EH (cell line): ENCODE data around the gene SERP2.

ENCODE experiments used
- DNase-seq: peaks from one replicate; pipeline ENCODE4 v3.0.0-alpha.2; 2015; ENCODE audit warnings: low read depth

The SERP2 gene

DNA sequence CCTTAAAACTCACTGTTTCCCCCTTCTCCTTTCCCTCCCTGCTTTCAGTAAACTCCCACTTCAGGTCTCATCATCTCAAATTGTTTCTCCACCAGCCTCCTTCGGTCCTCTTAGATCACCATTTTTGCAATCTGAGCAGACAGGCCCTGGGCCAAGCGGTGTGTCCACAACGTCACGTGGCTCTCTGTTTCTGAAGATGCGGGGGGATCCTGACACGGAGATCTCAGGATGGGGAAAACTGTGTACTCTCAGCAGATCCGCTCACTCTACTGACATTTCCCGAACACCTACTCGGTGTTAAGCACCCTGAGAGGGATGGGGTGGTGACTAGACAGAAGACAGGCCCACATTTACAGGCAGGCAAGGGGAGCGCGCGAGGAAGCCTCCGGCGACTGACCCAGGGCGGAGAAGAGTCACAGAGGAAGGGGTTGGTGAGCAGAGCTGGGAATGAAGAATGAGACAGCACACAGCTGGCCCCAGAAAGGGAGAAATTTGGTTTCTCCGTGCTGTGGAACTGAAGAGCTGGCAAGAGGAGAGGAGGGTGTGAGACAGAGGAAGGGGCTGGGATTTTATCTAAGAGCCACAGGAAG, 38.8 kb downstream of the SERP2 start:
- no peak for DNase-seq

DNA sequence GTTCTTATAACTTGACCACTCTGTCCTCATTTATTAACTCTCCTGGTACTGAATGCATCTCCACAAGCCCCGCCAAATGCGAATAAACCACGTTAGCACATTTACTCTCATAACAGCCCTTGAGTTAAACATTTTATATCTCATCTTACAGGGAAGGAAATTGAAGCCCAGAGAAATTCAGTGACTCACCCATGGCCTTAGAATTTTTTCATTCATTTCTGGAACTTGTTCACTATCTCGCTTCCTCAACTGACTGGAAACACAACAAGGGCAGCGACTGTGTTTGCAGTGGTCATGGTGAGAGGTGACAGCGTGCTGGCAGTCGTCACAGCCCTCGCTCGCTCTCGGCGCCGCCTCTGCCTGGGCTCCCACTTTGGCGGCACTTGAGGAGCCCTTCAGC, 39.5 kb downstream of the SERP2 start:
- no peak for DNase-seq

- no peak for DNase-seq
Observed at GRCh38 chr13:44414716-44415115, 41.1 kb downstream of the SERP2 start.

- DNase-seq: no peak
Observed at GRCh38 chr13:44415815-44416214, 42.2 kb downstream of the SERP2 start.

GRCh38 chr13:44416301-44416700, 42.7 kb downstream of the SERP2 start:
- DNase-seq: no peak

DNA sequence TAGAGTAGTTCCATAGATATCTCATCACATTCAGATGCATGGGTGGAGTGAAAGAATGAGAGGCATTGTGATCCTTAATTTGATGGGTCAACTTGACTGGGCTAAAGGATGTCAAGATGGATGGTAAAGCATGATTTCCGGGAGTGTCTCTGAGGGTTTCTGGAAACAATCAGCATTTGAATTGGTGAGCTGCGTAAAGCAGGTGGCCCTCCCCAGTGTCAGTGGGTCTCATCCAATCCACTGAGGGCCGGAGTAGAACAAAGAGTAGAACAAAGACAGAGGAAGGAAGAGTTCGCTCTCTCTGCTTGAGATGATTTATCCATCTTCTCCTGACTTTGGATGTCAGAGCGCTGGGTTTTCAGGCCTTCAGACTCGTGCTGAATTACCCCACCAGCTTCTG, 43.1 kb downstream of the SERP2 start:
- no peak for DNase-seq

DNA sequence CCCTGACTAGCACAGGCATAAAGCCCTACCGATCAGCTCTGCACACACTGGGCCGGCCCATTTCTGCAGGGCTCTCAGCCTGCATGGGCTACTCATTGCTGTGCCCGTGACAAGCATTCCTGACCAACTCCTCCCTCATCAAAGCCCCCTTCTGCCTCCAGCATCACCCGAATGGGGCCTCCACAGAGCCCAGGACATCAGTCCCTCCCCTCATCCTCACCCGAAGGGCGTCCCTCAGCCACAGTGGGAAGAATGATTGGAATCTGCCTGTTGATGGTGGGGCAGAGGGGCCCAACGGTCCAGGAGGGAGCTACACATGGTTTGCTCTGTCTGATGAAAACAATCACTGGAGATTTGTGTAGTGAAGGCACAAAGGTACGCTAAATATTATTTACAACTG, 43.8 kb downstream of the SERP2 start:
- no peak for DNase-seq

DNA sequence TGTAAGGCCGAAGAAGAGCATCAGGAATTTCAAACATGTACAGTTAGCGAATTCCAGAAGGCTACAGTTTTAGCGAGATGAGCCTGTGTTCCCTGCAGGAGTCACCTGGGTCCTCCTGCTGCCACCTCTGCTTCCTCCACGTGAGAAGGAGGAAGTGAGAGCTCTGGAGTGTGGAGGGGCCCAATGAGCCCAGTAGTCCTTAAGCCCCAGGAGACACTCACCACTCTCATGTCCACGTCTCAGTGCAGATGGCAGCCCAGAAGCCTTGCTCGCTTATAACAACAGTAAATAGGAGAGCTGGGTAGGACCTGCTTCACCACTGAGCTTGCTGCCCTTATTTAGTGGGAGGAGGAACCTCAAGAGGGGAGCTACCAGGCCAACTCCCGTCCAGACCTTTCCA, 44.3 kb downstream of the SERP2 start:
- DNase-seq: no peak

DNA sequence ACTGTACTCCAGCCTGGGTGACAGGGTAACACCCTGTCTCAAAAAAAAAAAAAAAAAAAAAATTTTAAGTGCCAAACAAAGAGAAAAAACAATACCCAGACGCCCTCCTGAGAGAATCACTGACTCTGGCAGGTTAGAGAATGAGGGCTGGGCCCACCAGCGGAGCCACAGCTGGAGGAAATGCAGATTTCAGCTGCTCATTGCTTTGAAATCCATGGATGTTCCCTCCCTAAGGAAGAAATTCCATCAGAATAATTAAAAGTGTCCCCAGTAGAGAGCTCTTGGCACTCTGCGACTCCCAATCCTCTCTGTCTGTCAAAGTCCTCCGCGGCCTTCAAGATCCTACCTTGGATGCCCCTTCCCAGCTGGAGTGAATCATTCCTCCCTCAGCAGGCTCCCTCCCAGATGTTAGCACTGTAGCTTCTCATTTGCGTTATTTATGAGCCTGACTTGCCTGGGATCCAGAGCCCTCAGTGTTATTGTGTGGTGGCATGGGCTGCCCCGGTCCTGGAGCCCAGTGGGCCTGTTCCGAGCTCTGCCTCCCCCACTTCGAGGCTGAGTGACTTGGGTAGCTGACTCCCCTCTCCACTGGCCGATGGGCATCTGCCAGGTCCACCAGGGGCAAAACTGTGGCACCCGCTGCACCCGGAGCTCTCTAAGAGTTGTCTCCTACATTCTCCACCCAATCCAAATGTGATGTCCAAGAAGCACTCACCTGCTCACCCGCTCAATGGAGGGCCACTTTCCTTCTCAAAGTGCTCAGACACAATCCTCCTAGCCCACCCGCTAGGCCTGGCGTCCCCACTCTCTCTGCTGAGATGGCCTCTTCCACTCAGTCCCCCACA, 47.0 kb downstream of the SERP2 start:
- no peak for DNase-seq

DNA sequence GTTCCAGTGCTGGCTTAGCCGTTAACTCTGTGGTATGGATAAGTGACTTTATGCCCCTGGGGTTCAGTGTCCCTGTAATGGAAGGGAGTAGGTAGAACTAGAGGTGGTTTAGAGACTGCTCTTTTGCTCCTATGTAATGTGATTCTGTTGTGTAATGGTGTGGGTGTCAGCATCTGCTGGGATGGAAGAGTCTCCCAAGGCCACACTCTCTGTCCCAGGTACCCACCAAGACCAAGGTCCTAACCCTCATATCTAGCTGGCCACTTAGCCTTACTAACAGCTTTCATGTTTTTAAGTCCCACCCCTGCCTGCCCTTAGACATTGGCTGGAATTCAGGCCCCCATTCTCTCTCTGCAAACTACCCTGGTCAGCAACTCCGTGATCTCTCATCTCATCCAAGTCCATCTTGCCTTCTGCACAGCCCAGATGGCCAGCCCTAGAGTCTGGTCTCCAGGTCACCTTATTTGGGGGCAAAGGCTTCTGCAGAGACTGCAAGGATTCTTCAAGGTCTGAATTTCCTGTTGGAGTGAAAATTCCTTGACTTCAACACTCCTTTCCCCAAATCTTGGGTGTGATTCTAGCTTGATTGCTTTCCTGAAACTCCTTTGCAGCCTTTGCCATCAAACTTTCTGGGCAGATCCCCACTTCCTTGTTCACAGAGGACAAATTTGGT, 48.4 kb downstream of the SERP2 start:
- DNase-seq: no peak

- no peak for DNase-seq
Observed at GRCh38 chr13:44422755-44423643, 49.4 kb downstream of the SERP2 start.

- no peak for DNase-seq
Observed at GRCh38 chr13:44423824-44424223, 50.2 kb downstream of the SERP2 start.

DNA sequence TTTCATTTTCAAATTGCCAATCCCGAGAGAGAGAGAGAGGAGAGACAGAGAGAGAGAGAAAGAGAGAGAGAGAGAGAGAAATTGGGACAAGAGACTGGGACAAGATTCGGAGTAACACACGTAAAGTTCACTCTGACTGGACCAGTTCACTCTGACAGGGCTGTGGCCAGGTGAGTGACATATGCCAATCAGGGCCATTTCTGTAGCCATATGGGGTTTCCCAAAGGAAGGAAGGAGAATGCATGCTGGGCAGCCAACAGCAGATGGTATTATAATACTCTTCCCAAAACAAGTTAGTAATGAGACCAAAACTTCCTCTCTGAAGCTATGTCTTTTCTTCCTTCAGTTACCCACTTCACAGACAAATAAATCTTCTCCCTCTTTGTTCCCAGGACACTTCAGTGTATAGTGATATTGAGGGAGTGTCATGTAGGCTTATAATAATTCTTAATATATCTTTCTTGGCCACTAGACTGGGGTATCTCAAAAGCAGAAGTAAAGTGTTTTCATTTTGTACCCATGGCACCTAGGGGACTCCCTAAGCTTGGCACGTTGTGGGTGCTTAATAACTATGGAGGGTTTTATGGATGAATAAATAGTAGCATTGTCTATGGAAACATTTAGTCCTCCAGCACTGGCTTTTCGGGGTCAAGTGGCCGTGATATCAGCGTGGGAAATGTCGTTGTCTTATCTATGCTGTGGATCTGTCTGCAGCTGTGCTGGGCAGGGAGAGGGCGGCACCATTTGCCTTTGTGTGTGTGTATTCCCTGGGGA, 51.6 kb downstream of the SERP2 start:
- DNase-seq: no peak

GRCh38 chr13:44425815-44426078, 52.1 kb downstream of the SERP2 start:
- no peak for DNase-seq

DNA sequence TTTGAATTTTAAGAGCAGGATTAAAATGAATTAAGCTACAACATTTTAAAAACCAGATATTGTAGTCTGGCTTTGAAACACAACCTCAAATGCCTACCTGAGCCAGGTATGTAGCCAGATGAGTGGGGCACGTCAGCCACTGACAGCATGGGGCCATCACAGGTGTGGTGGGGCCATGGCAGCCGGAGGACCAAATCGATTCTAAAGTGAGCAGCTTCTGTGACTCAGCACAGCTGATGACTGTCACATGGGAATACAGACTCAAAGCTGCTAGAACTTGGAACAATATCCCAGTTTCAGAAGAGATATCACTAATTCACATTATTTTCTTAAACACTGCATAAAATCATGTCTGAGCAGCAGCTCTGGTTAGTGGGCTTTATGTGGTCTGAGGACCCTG, 52.8 kb downstream of the SERP2 start:
- no peak for DNase-seq

GRCh38 chr13:44429311-44429710, 55.7 kb downstream of the SERP2 start:
- no peak for DNase-seq

DNA sequence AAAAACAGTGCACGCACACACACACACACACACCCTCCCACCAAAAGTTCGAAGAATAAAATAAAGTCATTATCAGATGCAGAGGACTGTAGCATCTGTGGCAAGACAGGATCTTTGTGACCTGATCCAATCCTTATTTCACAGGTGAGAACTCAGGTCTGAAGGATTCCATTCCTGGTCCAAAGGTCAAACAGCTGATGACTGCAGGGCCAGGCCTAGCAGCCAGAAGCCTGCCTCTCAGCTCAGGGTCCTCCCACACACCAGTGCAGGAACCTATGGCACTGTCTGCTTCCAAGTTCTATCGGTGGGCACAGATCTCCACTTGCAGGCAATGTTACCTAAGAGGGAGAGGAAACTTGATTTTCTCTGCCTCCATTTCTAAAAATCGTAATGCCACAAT, 57.5 kb downstream of the SERP2 start:
- no peak for DNase-seq

- DNase-seq: no peak
Observed at GRCh38 chr13:44432650-44433049, 59.0 kb downstream of the SERP2 start.

- no peak for DNase-seq
Observed at GRCh38 chr13:44433863-44434765, 60.5 kb downstream of the SERP2 start.

- DNase-seq: no peak
Observed at GRCh38 chr13:44434766-44435141, 61.1 kb downstream of the SERP2 start.
